WTC11 (cell line): ENCODE measurements around the gene YWHAQ.

Experiments used
- ELF4 ChIP-seq: sonication (generic); formaldehyde crosslinking; IDR thresholded peaks from 2 replicates; pipeline ENCODE4 v1.8.1; 2022; ENCODE audit warnings: low read depth, mild to moderate bottlenecking, moderate library complexity, missing genetic modification reagents
- ESRRA ChIP-seq: sonication (generic); formaldehyde crosslinking; IDR thresholded peaks from 2 replicates; pipeline ENCODE4 v1.8.1; 2022; ENCODE audit warnings: mild to moderate bottlenecking, missing genetic modification reagents, borderline replicate concordance
- NR3C1 ChIP-seq: sonication (generic); formaldehyde crosslinking; conservative IDR thresholded peaks from 2 replicates; pipeline ENCODE4 v1.8.1; 2023; ENCODE audit warnings: low read depth, mild to moderate bottlenecking, missing genetic modification reagents
- TF ChIP-seq, protein P1 (sequence below): sonication (generic); formaldehyde crosslinking; IDR thresholded peaks from 2 replicates; pipeline ENCODE4 v1.8.1; 2022; ENCODE audit warnings: low read depth, missing genetic modification reagents, borderline replicate concordance
- TF ChIP-seq, protein P2 (sequence below): fragments of 200-600 bp; IDR thresholded peaks from 2 replicates; pipeline ENCODE4 v1.8.0; 2022; ENCODE audit warnings: antibody characterized with exemption
- TF ChIP-seq, protein P3 (sequence below): sonication (generic); formaldehyde crosslinking; IDR thresholded peaks from 2 replicates; pipeline ENCODE4 v1.8.1; 2023; ENCODE audit warnings: mild to moderate bottlenecking, missing genetic modification reagents

DNA sequence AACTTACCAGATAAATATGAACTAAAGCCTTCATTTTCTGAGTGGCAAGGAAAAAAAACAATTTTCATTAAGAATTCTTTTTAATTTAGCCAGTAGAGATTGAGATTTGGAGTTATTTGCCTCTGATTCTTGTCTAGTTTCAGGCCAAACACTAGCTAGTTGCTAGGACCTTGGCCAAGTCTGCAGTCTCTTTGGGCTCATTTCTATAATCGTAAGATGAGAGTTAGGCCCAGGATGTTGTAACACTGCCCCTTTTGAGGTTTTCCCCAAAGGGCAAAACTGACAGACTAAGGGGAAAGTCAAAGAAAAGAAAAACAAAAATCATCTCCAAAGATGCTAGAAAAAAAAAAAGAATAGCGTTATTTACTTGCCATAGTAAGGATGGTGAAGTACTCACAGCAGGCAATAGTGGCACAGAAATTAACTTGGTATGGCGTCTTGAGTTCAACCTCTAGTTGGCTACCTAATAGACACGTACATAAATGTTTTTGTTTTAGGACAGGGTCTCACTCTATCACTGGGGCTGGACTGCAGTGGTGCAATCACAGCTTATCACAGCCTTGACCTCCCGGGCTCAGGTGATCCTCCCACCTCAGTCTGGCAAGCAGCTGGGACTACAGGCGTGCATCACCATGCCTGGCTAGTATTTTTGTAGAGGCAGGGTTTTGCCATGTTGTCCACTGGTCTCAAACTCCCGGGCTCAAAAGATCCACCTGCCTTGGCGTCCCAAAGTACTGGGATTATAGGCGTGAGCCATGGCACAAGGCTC, 52.1 kb downstream of the YWHAQ start:
- TF ChIP-seq, protein P1, sequence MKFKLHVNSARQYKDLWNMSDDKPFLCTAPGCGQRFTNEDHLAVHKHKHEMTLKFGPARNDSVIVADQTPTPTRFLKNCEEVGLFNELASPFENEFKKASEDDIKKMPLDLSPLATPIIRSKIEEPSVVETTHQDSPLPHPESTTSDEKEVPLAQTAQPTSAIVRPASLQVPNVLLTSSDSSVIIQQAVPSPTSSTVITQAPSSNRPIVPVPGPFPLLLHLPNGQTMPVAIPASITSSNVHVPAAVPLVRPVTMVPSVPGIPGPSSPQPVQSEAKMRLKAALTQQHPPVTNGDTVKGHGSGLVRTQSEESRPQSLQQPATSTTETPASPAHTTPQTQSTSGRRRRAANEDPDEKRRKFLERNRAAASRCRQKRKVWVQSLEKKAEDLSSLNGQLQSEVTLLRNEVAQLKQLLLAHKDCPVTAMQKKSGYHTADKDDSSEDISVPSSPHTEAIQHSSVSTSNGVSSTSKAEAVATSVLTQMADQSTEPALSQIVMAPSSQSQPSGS (CRISPR knock-in tag), result no peak
- TF ChIP-seq ESRRA (CRISPR knock-in tag), result no peak
- TF ChIP-seq, protein P2, sequence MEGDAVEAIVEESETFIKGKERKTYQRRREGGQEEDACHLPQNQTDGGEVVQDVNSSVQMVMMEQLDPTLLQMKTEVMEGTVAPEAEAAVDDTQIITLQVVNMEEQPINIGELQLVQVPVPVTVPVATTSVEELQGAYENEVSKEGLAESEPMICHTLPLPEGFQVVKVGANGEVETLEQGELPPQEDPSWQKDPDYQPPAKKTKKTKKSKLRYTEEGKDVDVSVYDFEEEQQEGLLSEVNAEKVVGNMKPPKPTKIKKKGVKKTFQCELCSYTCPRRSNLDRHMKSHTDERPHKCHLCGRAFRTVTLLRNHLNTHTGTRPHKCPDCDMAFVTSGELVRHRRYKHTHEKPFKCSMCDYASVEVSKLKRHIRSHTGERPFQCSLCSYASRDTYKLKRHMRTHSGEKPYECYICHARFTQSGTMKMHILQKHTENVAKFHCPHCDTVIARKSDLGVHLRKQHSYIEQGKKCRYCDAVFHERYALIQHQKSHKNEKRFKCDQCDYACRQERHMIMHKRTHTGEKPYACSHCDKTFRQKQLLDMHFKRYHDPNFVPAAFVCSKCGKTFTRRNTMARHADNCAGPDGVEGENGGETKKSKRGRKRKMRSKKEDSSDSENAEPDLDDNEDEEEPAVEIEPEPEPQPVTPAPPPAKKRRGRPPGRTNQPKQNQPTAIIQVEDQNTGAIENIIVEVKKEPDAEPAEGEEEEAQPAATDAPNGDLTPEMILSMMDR, result no peak
- TF ChIP-seq, protein P3, sequence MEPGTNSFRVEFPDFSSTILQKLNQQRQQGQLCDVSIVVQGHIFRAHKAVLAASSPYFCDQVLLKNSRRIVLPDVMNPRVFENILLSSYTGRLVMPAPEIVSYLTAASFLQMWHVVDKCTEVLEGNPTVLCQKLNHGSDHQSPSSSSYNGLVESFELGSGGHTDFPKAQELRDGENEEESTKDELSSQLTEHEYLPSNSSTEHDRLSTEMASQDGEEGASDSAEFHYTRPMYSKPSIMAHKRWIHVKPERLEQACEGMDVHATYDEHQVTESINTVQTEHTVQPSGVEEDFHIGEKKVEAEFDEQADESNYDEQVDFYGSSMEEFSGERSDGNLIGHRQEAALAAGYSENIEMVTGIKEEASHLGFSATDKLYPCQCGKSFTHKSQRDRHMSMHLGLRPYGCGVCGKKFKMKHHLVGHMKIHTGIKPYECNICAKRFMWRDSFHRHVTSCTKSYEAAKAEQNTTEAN (CRISPR knock-in tag), result no peak
- TF ChIP-seq NR3C1 (CRISPR knock-in tag), result no peak
- no peak for TF ChIP-seq ELF4 (CRISPR knock-in tag)
